Non-pigmented ciliary epithelial cell (primary cell): ENCODE measurements around the gene IL21R.
"Not testable (repeated sequence)": the region's sequence is repeated elsewhere in the genome, so short reads cannot be mapped to it uniquely, and the experiment has no call there.

Source experiments
- DNase-seq: peaks from one replicate; pipeline ENCODE4 v3.0.0-alpha.2; 2010; ENCODE audit warnings: low read depth

The IL21R gene

DNA sequence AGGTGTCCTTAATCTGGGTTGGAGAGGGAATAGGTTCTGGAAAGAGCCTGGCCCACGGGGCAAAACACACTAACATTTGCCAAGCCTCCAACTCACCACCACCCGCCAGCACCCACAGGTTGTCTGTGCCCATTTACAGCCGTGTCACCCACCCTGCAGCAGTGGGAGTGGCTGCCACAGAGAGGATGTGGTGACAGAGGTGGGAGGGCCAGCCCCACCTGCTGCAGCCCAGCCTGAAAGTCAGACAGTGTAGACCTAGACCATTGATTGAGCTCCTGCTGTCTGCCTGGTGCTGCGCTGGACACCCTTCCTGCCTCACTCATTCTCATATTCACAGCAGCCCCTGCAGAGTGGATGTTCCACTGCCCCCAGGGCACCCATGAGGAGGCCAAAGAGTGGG lies 44.7 kb downstream of the IL21R start:
- no peak for DNase-seq

DNA sequence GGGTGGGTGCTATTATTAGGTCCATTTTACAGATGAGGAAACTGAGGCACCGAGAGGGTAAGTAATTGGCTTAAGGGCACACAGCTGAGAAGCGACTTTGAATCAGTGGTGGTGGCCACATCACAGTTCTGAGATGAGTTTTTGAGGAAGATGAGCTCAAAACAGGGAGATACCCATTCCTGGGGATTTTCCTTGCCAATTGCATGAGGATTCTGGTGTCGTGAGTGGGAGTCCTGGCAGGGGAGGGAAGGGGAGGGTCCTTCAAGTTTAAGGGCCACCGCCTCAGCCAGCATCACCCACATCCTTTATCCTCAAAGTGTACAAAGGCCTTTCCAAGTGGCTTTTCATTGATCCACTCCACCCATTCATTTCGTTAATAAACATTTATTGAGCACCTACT lies 45.3 kb downstream of the IL21R start:
- DNase-seq, result no peak

DNA sequence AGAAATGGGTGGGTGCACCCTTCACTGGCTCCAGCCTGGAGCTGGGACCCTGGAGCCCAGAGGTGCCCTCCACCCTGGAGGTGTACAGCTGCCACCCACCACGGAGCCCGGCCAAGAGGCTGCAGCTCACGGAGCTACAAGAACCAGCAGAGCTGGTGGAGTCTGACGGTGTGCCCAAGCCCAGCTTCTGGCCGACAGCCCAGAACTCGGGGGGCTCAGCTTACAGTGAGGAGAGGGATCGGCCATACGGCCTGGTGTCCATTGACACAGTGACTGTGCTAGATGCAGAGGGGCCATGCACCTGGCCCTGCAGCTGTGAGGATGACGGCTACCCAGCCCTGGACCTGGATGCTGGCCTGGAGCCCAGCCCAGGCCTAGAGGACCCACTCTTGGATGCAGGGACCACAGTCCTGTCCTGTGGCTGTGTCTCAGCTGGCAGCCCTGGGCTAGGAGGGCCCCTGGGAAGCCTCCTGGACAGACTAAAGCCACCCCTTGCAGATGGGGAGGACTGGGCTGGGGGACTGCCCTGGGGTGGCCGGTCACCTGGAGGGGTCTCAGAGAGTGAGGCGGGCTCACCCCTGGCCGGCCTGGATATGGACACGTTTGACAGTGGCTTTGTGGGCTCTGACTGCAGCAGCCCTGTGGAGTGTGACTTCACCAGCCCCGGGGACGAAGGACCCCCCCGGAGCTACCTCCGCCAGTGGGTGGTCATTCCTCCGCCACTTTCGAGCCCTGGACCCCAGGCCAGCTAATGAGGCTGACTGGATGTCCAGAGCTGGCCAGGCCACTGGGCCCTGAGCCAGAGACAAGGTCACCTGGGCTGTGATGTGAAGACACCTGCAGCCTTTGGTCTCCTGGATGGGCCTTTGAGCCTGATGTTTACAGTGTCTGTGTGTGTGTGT lies 46.8 kb downstream of the IL21R start:
- no peak for DNase-seq

DNA sequence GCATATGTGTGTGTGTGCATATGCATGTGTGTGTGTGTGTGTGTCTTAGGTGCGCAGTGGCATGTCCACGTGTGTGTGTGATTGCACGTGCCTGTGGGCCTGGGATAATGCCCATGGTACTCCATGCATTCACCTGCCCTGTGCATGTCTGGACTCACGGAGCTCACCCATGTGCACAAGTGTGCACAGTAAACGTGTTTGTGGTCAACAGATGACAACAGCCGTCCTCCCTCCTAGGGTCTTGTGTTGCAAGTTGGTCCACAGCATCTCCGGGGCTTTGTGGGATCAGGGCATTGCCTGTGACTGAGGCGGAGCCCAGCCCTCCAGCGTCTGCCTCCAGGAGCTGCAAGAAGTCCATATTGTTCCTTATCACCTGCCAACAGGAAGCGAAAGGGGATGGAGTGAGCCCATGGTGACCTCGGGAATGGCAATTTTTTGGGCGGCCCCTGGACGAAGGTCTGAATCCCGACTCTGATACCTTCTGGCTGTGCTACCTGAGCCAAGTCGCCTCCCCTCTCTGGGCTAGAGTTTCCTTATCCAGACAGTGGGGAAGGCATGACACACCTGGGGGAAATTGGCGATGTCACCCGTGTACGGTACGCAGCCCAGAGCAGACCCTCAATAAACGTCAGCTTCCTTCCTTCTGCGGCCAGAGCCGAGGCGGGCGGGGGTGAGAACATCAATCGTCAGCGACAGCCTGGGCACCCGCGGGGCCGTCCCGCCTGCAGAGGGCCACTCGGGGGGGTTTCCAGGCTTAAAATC lies 47.6 kb downstream of the IL21R start:
- no peak for DNase-seq

DNA sequence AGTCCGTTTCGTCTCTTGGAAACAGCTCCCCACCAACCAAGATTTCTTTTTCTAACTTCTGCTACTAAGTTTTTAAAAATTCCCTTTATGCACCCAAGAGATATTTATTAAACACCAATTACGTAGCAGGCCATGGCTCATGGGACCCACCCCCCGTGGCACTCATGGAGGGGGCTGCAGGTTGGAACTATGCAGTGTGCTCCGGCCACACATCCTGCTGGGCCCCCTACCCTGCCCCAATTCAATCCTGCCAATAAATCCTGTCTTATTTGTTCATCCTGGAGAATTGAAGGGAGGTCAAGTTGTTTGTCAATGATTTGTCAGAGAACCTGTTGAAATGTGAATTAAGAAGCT lies 48.2 kb downstream of the IL21R start:
- no peak for DNase-seq

GRCh38 chr16:27452569-27453493 lies 50.9 kb downstream of the IL21R start:
- no peak for DNase-seq

DNA sequence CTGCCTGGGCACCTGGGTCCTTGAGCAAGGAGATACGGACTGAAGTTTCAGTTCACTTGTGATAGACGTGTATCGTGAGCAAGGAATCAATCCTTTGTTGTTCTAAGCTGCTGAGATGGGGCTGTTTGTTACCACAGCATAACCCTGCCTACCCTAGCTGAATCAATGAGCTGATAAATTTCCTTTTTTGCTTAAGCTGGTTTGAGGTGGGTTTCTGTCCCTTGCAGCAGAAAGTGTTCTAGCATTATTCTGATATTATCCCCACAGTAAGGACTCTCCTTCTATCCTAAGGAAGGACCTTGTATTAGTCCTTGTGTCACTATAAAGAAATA lies 51.5 kb downstream of the IL21R start:
- no peak for DNase-seq

DNA sequence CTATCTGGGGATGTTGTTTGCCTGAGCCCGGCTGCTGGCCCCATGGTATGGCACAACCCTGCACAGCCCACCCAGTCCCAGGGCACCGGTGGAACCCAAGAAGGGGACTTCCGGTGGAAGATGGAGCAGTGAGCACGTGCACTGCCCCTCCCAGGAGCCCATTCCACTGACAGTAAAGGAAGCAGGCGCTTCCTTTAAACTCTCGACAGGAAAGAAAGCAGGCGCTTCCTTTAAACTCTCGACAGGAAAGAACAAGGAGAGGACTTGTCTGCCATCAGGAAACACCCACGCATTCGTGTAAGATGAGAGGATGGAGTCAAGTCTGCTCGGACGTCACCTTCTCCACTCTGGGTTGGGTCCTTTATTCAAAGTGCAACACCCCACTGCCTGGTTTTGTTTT lies 53.7 kb downstream of the IL21R start:
- DNase-seq, result no peak

GRCh38 chr16:27457605-27457900 lies 55.6 kb downstream of the IL21R start:
- DNase-seq, result not testable (repeated sequence)

DNA sequence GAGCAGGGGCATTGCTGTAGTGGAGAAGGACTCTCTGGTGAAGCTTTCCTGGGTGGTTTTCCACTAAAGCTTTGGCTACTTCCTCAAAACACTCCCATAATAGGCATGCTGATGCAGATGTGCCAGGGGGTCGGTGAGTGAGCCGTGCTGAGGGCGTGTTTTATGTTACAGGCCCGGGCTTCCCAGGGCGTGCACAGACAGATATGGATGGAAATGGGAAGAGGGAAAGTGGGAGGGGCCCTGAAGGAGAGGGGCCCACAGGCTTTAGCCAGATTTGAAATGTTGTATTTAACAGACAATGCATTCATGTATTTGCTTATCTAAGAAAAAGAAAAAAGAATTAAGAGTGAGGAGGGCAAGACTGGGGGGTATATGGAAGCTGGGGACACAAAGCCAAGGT lies 56.3 kb downstream of the IL21R start:
- no peak for DNase-seq

DNA sequence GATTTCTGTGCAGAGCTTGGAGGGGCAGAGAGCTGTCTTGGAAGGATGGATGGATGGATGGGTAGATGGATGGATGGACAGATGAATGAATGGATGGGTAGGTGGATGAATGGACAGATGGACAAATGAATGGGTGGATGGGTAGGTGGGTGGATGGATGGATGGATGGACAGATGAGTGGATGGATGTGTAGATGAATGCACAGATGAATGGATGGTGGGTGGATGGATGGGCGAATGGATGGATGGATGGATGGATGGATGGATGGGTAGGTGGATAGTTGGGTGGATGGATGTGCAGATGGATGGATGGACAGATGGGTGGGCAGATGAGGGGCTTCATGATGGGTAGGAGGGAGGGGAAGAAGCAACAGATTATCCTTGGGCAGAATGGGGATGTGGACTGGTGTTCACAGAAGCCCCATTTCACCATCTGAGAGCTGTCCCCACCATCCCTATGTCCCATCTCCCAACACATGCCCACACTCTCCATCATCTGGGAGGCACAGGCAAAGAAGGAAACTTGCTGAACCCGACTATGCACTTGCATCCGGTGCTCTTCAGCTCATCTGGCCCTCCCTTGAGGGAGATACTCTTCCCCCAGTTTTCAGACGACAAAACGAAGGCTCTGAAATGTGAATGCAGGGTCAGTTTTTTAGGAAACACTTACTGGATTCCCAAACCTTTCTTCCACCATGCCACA lies 57.2 kb downstream of the IL21R start:
- no peak for DNase-seq

GRCh38 chr16:27460213-27460612 lies 58.2 kb downstream of the IL21R start:
- no peak for DNase-seq

DNA sequence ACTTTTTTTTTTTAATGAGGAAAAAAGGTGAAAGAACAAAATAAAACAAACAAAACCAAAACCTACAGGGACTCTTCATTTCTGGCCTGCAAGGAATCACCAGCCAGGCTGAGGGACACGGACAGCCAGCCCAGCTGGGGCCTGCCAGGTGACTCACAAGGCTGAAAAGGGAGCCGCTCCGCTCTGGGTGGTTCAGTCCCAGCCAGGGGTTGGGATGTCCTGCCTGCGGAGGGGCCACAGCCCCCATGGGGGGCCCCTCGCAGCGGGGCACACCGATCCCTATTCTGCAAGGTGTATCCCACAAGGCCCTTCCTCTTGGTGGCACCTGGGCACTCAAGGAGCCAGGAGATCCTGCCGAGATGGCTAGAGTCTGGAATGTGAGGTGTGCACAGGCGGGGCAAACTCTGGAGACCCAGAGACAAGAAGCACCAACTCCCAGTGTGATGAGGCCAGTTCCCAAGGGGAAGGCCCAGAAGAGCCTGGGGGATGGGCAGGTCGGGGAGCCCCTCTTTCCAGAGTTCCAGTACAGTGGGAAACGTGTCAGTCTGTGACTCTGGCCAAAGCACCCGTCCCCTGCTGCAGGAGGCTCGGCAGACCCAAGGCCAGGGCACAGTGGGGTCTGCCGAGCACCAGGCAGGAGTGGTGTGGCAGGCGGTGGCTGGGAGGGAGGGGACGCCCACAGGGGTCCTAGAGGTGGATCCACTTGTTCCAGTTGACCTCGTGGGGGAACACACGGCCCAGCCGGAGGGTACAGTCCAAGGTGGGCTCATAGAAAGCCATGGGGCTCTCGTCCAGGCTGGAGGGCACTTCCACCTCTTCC lies 58.9 kb downstream of the IL21R start:
- DNase-seq, result no peak

DNA sequence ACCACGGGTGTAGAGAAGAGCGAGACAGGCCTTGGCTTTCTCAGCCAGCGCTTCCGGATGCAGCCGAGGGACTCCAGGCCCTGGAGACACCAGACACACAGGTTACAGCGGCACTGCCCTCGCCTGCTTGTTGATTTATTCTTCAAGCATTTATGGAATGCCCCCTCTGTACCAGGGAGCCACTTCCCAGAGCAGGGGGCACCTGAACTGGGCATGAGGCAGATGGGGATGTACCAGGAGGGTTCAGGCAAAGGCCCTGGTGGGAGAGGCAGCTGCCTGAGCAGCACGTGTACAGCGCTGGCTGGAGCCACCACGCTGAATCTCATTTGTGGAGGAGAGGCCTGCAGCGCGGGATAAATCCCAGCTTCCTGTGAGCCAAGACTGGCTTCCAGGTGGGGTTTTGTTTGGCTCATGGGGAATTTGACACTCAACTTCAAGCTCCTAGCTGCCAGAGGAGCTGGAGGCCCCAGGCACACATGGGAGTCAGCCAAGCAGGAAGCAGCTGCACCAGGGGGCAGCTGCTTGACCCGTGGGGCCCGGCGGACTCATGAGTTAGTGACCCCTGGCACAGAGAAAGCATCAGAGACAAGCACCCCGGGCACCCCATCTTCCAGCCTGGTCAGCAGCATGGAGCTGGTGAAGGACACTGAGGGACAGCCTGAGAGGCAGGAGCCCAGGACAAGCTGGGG lies 59.7 kb downstream of the IL21R start:
- DNase-seq, result no peak

GRCh38 chr16:27462200-27462845 lies 60.3 kb downstream of the IL21R start:
- DNase-seq, result no peak

DNA sequence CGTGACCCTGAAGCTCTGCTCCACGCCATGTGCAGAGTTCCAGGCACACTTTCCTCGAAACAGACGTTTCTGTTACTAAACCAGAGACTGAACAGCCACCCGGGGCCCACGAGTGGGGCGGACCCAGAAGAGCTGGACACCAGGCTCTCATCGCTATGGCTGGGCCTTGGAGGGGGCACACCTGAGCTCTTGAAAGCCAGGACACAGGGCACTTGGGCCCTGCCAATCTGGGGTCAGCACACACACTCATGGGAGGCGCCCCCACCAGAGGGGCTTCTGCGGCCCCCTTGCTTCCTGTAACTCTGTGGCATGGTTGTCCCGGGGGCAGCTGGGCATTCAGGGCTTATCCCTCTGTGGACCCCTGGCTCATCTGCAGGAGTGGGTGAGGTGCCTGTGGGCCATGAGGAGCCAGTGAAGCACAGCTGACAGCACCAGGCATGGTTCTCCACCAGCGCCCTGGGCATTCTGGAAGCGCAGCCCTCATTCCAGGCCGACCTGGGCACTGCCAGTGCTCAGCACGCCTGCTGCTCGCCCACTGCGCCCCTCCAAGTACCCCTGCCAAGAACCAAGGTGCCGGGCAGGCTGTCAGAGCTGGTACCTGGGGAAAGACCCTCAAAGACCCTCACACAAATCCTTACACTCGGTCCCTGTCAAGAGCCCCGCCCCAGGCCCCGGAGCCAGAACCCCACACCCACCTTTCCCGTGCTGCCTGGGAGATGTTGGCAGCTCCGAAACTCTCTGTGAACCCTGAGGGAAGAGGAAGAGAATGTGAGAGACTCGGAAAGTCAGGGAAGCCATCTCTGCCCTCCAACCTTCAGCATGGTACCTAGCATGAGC lies 61.1 kb downstream of the IL21R start:
- DNase-seq, result no peak

DNA sequence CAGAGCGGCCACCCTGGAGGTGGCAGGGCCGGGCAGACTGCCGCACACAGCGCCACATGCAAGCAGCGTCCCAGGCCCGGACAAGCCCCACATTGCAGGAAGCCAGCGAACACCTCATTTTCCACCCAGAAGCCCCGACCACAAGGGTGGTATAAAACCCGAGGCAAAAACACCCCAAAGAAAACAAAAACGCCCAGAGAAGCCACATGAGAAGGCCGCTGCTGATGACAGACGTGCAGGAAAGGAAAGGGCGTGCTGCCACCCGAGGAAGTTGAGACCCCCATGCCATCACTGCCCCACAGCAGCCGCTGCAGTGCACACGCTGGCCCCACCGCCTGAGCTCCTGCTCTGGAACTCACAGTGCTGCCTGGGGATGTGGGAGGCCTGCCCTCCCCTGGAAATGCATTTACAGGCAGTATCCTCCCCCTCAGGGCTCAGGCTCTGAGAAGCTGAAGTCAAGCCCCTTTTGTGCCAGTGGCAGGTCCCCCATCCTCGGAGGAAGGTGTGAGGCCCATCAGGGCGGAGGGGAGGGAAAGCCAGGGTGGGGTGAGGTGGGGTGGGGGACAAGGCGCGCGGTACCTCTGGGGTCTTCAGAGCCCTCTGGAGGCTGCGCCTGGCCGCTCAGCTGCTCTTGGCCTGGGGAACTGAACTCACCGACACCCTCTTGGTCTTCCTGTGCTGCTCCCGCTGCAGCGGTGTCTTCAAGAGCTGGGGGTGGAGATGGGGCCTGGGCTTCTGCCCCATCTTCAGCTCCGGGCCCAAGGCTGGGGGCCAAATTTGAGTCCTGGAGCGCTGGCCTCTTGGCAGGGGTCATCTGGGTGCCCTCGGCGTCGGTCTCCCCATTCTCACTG lies 62.0 kb downstream of the IL21R start:
- no peak for DNase-seq
